ENCODE measurements around the gene B4GALNT3.
"Not testable (repeated sequence)": the region's sequence is repeated elsewhere in the genome, so short reads cannot be mapped to it uniquely, and the experiment has no call there.

B4GALNT3 gene

GRCh38 chr12:575948-576614, 116.3 kb downstream of the B4GALNT3 start:
- Histone ChIP-seq H3K9me3 (ENCODE audit: control extremely low read depth in 1 of 5, control insufficient read depth in 4 of 5, insufficient read depth in 2 of 5, low read depth in 1 of 5, low read length in 4 of 5) (peaks cover 0 to 3% (median 0%) of the 10 kb centered on the region in 5 experiments), H3K36me3 (ENCODE audit: control insufficient read depth in 4 of 4, insufficient read depth in 4 of 4, low read length in 3 of 4) (no peaks in the 10 kb centered on the region), H3K4me1 (ENCODE audit: control extremely low read depth in 1 of 4, control insufficient read depth in 4 of 4, insufficient read depth in 4 of 4, low read length in 3 of 4) (peaks cover 0 to 26% (median 16%) of the 10 kb centered on the region in 4 experiments), H3K4me3 (ENCODE audit: control insufficient read depth in 1 of 7, extremely low read depth in 1 of 7, insufficient read depth in 4 of 7, low read depth in 2 of 7, low read length in 6 of 7) (peak overlapping the region in 3 of 7 experiments; percentile 34 to 62 (median 40)), H3K27ac (ENCODE audit: insufficient read depth in 1 of 2, low read depth in 1 of 2, low read length in 2 of 2, poor library complexity in 1 of 2, severe bottlenecking in 2 of 2) (peak overlapping the region in 1 of 2 experiments; percentile 14), H3K27me3 (replicated peaks in 2 of 5; ENCODE audit: control insufficient read depth in 4 of 5, insufficient read depth in 5 of 5, low read length in 4 of 5) (no peaks in the 10 kb centered on the region)
- DNase-seq = peak; percentile 66 to 86 (median 81)
- ChIA-PET CTCF (interaction anchor here (0.6 to 8.6 kb wide), 25 partner anchors 8 to 517 kb away, joined by 3 to 116 read pairs (median 4); no protein-coding TSS in a partner anchor), POLR2A (interaction anchor here (0.8 to 1.7 kb wide), 2 partner anchors 15 to 22 kb away, joined by 4 read pairs; no protein-coding TSS in a partner anchor)
- 13% methylated on average over 38 of the region's 39 CpGs for WGBS (ENCODE audit: insufficient coverage)

- Histone ChIP-seq H3K27me3 (replicated peaks in 2 of 5; ENCODE audit: control insufficient read depth in 4 of 5, insufficient read depth in 5 of 5, low read length in 4 of 5) (no peaks in the 10 kb centered on the region), H3K4me1 (ENCODE audit: control extremely low read depth in 1 of 4, control insufficient read depth in 4 of 4, insufficient read depth in 4 of 4, low read length in 3 of 4) (peaks cover 0 to 26% (median 16%) of the 10 kb centered on the region in 4 experiments), H3K27ac (ENCODE audit: insufficient read depth in 1 of 2, low read depth in 1 of 2, low read length in 2 of 2, poor library complexity in 1 of 2, severe bottlenecking in 2 of 2) (peak overlapping the region in 1 of 2 experiments; percentile 14), H3K9me3 (ENCODE audit: control extremely low read depth in 1 of 5, control insufficient read depth in 4 of 5, insufficient read depth in 2 of 5, low read depth in 1 of 5, low read length in 4 of 5) (peaks cover 0 to 3% (median 0%) of the 10 kb centered on the region in 5 experiments), H3K36me3 (ENCODE audit: control insufficient read depth in 4 of 4, insufficient read depth in 4 of 4, low read length in 3 of 4) (no peaks in the 10 kb centered on the region), H3K4me3 (ENCODE audit: control insufficient read depth in 1 of 7, extremely low read depth in 1 of 7, insufficient read depth in 4 of 7, low read depth in 2 of 7, low read length in 6 of 7) (peak overlapping the region in 3 of 7 experiments; percentile 34 to 62 (median 40))
- ChIA-PET CTCF (interaction anchor here (0.6 to 8.6 kb wide), 19 partner anchors 8 to 516 kb away, joined by 3 to 116 read pairs (median 6); no protein-coding TSS in a partner anchor), POLR2A (interaction anchor here (1.7 kb wide), 1 partner anchor 21 kb away, joined by 4 read pairs; no protein-coding TSS in a partner anchor)
- 80% methylated on average over 9 of the region's 14 CpGs for WGBS (ENCODE audit: insufficient coverage)
- DNase-seq = no peak
Measured at GRCh38 chr12:576615-577110, 116.9 kb downstream of the B4GALNT3 start.

- H3K9me3 ChIP-seq (ENCODE audit: control extremely low read depth in 1 of 5, control insufficient read depth in 4 of 5, insufficient read depth in 2 of 5, low read depth in 1 of 5, low read length in 4 of 5); H3K4me3 ChIP-seq (ENCODE audit: control insufficient read depth in 1 of 7, extremely low read depth in 1 of 7, insufficient read depth in 4 of 7, low read depth in 2 of 7, low read length in 6 of 7); H3K36me3 ChIP-seq (ENCODE audit: control insufficient read depth in 4 of 4, insufficient read depth in 4 of 4, low read length in 3 of 4); H3K27me3 ChIP-seq (replicated peaks in 2 of 5; ENCODE audit: control insufficient read depth in 4 of 5, insufficient read depth in 5 of 5, low read length in 4 of 5); DNase-seq; H3K27ac ChIP-seq (ENCODE audit: insufficient read depth in 1 of 2, low read depth in 1 of 2, low read length in 2 of 2, poor library complexity in 1 of 2, severe bottlenecking in 2 of 2); POLR2A ChIA-PET: not testable (repeated sequence)
- peaks cover 0 to 22% (median 16%) of the 10 kb centered on the region in 4 experiments for H3K4me1 ChIP-seq (ENCODE audit: control extremely low read depth in 1 of 4, control insufficient read depth in 4 of 4, insufficient read depth in 4 of 4, low read length in 3 of 4)
- WGBS (ENCODE audit: insufficient coverage) = 96% methylated on average over 16 of the region's 19 CpGs
- CTCF ChIA-PET = interaction anchor here (1.5 to 8.6 kb wide), 5 partner anchors 9 to 237 kb away, joined by 4 to 116 read pairs (median 6); no protein-coding TSS in a partner anchor
Measured at GRCh38 chr12:577994-578747, 118.4 kb downstream of the B4GALNT3 start.

- peaks cover 0 to 3% (median 0%) of the 10 kb centered on the region in 5 experiments for H3K9me3 ChIP-seq (ENCODE audit: control extremely low read depth in 1 of 5, control insufficient read depth in 4 of 5, insufficient read depth in 2 of 5, low read depth in 1 of 5, low read length in 4 of 5)
- H3K4me1 ChIP-seq (ENCODE audit: control extremely low read depth in 1 of 4, control insufficient read depth in 4 of 4, insufficient read depth in 4 of 4, low read length in 3 of 4) = peaks cover 0 to 22% (median 16%) of the 10 kb centered on the region in 4 experiments
- ChIA-PET CTCF (interaction anchor here (0.6 to 8.6 kb wide), 6 partner anchors 10 to 237 kb away, joined by 3 to 116 read pairs (median 6); no protein-coding TSS in a partner anchor), POLR2A (no interaction called here)
- no peak for DNase-seq
- H3K36me3 ChIP-seq (ENCODE audit: control insufficient read depth in 4 of 4, insufficient read depth in 4 of 4, low read length in 3 of 4) = no peaks in the 10 kb centered on the region
- 70% methylated on average over 5 of the region's 7 CpGs for WGBS (ENCODE audit: insufficient coverage)
- H3K4me3 ChIP-seq (ENCODE audit: control insufficient read depth in 1 of 7, extremely low read depth in 1 of 7, insufficient read depth in 4 of 7, low read depth in 2 of 7, low read length in 6 of 7) = no peak overlapping the region
- H3K27ac ChIP-seq (ENCODE audit: insufficient read depth in 1 of 2, low read depth in 1 of 2, low read length in 2 of 2, poor library complexity in 1 of 2, severe bottlenecking in 2 of 2) = no peak overlapping the region
- H3K27me3 ChIP-seq (replicated peaks in 2 of 5; ENCODE audit: control insufficient read depth in 4 of 5, insufficient read depth in 5 of 5, low read length in 4 of 5) = no peaks in the 10 kb centered on the region
Measured at GRCh38 chr12:578748-579419, 119.1 kb downstream of the B4GALNT3 start.

- Histone ChIP-seq H3K27me3 (replicated peaks in 2 of 5; ENCODE audit: control insufficient read depth in 4 of 5, insufficient read depth in 5 of 5, low read length in 4 of 5) (no peaks in the 10 kb centered on the region), H3K9me3 (ENCODE audit: control extremely low read depth in 1 of 5, control insufficient read depth in 4 of 5, insufficient read depth in 2 of 5, low read depth in 1 of 5, low read length in 4 of 5) (peaks cover 0 to under 1% (median 0%) of the 10 kb centered on the region in 5 experiments), H3K36me3 (ENCODE audit: control insufficient read depth in 4 of 4, insufficient read depth in 4 of 4, low read length in 3 of 4) (no peaks in the 10 kb centered on the region), H3K4me3 (ENCODE audit: control insufficient read depth in 1 of 7, extremely low read depth in 1 of 7, insufficient read depth in 4 of 7, low read depth in 2 of 7, low read length in 6 of 7) (no peak overlapping the region), H3K4me1 (ENCODE audit: control extremely low read depth in 1 of 4, control insufficient read depth in 4 of 4, insufficient read depth in 4 of 4, low read length in 3 of 4) (peaks cover 0 to 22% (median 16%) of the 10 kb centered on the region in 4 experiments), H3K27ac (ENCODE audit: insufficient read depth in 1 of 2, low read depth in 1 of 2, low read length in 2 of 2, poor library complexity in 1 of 2, severe bottlenecking in 2 of 2) (no peak overlapping the region)
- ChIA-PET POLR2A (interaction anchor here (0.7 kb wide), 1 partner anchor 93 kb away, joined by 3 read pairs; no protein-coding TSS in a partner anchor), CTCF (interaction anchor here (0.5 to 8.6 kb wide), 7 partner anchors 11 to 236 kb away, joined by 3 to 116 read pairs (median 6); no protein-coding TSS in a partner anchor)
- DNase-seq = no peak
- 94% methylated on average over 6 of the region's 9 CpGs for WGBS (ENCODE audit: insufficient coverage)
Measured at GRCh38 chr12:579420-580110, 119.8 kb downstream of the B4GALNT3 start.

- H3K36me3 ChIP-seq (ENCODE audit: control insufficient read depth in 4 of 4, insufficient read depth in 4 of 4, low read length in 3 of 4) = no peaks in the 10 kb centered on the region
- peaks cover 0 to 16% (median 11%) of the 10 kb centered on the region in 4 experiments for H3K4me1 ChIP-seq (ENCODE audit: control extremely low read depth in 1 of 4, control insufficient read depth in 4 of 4, insufficient read depth in 4 of 4, low read length in 3 of 4)
- H3K27ac ChIP-seq (ENCODE audit: insufficient read depth in 1 of 2, low read depth in 1 of 2, low read length in 2 of 2, poor library complexity in 1 of 2, severe bottlenecking in 2 of 2) = no peak overlapping the region
- no peak for DNase-seq
- H3K4me3 ChIP-seq (ENCODE audit: control insufficient read depth in 1 of 7, extremely low read depth in 1 of 7, insufficient read depth in 4 of 7, low read depth in 2 of 7, low read length in 6 of 7) = no peak overlapping the region
- H3K27me3 ChIP-seq (replicated peaks in 2 of 5; ENCODE audit: control insufficient read depth in 4 of 5, insufficient read depth in 5 of 5, low read length in 4 of 5) = no peaks in the 10 kb centered on the region
- WGBS (ENCODE audit: insufficient coverage) = 100% methylated on average over 2 of the region's 4 CpGs
- H3K9me3 ChIP-seq (ENCODE audit: control extremely low read depth in 1 of 5, control insufficient read depth in 4 of 5, insufficient read depth in 2 of 5, low read depth in 1 of 5, low read length in 4 of 5) = no peaks in the 10 kb centered on the region
- ChIA-PET CTCF (interaction anchor here (1.5 to 8.6 kb wide), 2 partner anchors 10 to 32 kb away, joined by 5 to 116 read pairs; no protein-coding TSS in a partner anchor), POLR2A (no interaction called here)
Measured at GRCh38 chr12:580813-581212, 121.1 kb downstream of the B4GALNT3 start.
